ENCODE measurements around the gene CBX4.

GRCh38 chr17:79792984-79793923 is 46.0 kb downstream of the CBX4 start:
- no peak for TF ChIP-seq CTCF (IDR thresholded peaks at IDR 0.05)
- TF ChIP-seq POLR2A (IDR thresholded peaks at IDR 0.05) = no peak
